Endometrium (tissue), 2 donors: ENCODE data around the gene FASTK.

Experiments
- FAIRE-seq: peaks from 2 replicates; lab custom pipeline; 2012; peaks lifted over from hg19 to GRCh38; lab: Jason Lieb, UNC
- donor health status: control.
- donor health status: control.

Gene FASTK

GRCh38 chr7:151065516-151065915 is 15.1 kb downstream of the FASTK start:
- FAIRE-seq: no peak

GRCh38 chr7:151064993-151065392 is 15.6 kb downstream of the FASTK start:
- FAIRE-seq: no peak

- no peak for FAIRE-seq
Observed at GRCh38 chr7:151064454-151064853, 16.2 kb downstream of the FASTK start.

- FAIRE-seq: no peak
Observed at GRCh38 chr7:151063212-151063561, 17.4 kb downstream of the FASTK start.

GRCh38 chr7:151062399-151063211 is 18.0 kb downstream of the FASTK start:
- no peak for FAIRE-seq

GRCh38 chr7:151062111-151062398 is 18.6 kb downstream of the FASTK start:
- FAIRE-seq: no peak

- no peak for FAIRE-seq
Observed at GRCh38 chr7:151061213-151062110, 19.1 kb downstream of the FASTK start.

- no peak for FAIRE-seq
Observed at GRCh38 chr7:151060416-151061212, 20.0 kb downstream of the FASTK start.

- FAIRE-seq: no peak
Observed at GRCh38 chr7:151060113-151060415, 20.5 kb downstream of the FASTK start.

- no peak for FAIRE-seq
Observed at GRCh38 chr7:151059367-151060112, 21.1 kb downstream of the FASTK start, which contains the start of gene SLC4A2. Gene SLC4A2 (plus strand): TSS chr7:151059589. CDS start chr7:151061988, 2,399 bp downstream.

GRCh38 chr7:151058781-151059366 is 21.7 kb downstream of the FASTK start:
- no peak for FAIRE-seq

GRCh38 chr7:151057989-151058780 is 22.4 kb downstream of the FASTK start:
- peak; percentile 94 for FAIRE-seq

GRCh38 chr7:151057506-151057988 is 23.1 kb downstream of the FASTK start, which contains the start of gene CDK5:
Gene CDK5 (minus strand): TSS chr7:151057897. CDS start chr7:151057848, 49 bp downstream.
- no peak for FAIRE-seq

GRCh38 chr7:151056666-151057505 is 23.7 kb downstream of the FASTK start:
- no peak for FAIRE-seq

GRCh38 chr7:151056283-151056665 is 24.3 kb downstream of the FASTK start:
- no peak for FAIRE-seq

- no peak for FAIRE-seq
Observed at GRCh38 chr7:151053751-151054150, 26.9 kb downstream of the FASTK start.

- FAIRE-seq: no peak
Observed at GRCh38 chr7:151053096-151053495, 27.5 kb downstream of the FASTK start.

GRCh38 chr7:151051108-151051507 is 29.5 kb downstream of the FASTK start:
- no peak for FAIRE-seq

- no peak for FAIRE-seq
Observed at GRCh38 chr7:151048911-151049463, 31.6 kb downstream of the FASTK start.
